ENCODE data around the gene VAV3. TPM values are rescaled to one million over a fixed set of nuclear protein-coding genes. Genes with fewer than 3 reads are reported as not detected.

The VAV3 gene
- total and polyA plus RNA-seq, 2 of the 8 experiments (the other 6 are each of a cell fraction or from before 2014, with no cell fraction given), result 2.9 to 7.9 TPM

- Histone ChIP-seq H2BK15ac (ENCODE audit: low read length) (0 out of 2 replicates have a peak overlapping the region, but pooled peaks have one; percentile 19), H3K79me1 (ENCODE audit: low read depth, low read length) (no peaks in the 10 kb centered on the region), H2BK12ac (ENCODE audit: low read depth, low read length) (no peak overlapping the region), H3K27ac (ENCODE audit: low read depth, low read length) (no peak overlapping the region), H3K23ac (ENCODE audit: insufficient read length) (no peak overlapping the region), H2BK5ac (ENCODE audit: low read depth, low read length) (no peak overlapping the region), H4K5ac (ENCODE audit: insufficient read length, low read depth, low read length) (no peak overlapping the region), H3K36me3 (ENCODE audit: control insufficient read depth in 2 of 4, insufficient read depth in 4 of 4, low read length in 3 of 4) (no peaks in the 10 kb centered on the region), H3K4me3 (ENCODE audit: extremely low read depth in 1 of 4, insufficient read depth in 2 of 4, low read depth in 3 of 4, low read length in 4 of 4) (no peak overlapping the region), H3K79me2 (ENCODE audit: control insufficient read depth in 1 of 2, insufficient read depth in 2 of 2, low read length in 2 of 2) (no peaks in the 10 kb centered on the region), H3K23me2 (ENCODE audit: low read depth, low read length) (no peaks in the 10 kb centered on the region; the same call in 1 of the 2 replicates), H3K9ac (replicated peaks in 1 of 4; ENCODE audit: extremely low read depth in 1 of 4, low read depth in 3 of 4, low read length in 3 of 4) (no peak overlapping the region), H3K4ac (replicated peaks; ENCODE audit: insufficient read length, low read depth, low read length) (no peak overlapping the region), H3K9me3 (ENCODE audit: insufficient read depth in 2 of 2, low read depth in 1 of 2, low read length in 1 of 2) (no peaks in the 10 kb centered on the region; a peak in 1 of 4 replicates), H3K56ac (replicated peaks; ENCODE audit: insufficient read length, low read depth, low read length) (no peak overlapping the region), H2AFZ (ENCODE audit: low read length) (no peak overlapping the region), H2AK5ac (ENCODE audit: low read depth, low read length) (no peak overlapping the region), H3K18ac (ENCODE audit: extremely low read depth, low read length) (no peak overlapping the region), H3K27me3 (replicated peaks in 1 of 4; ENCODE audit: control insufficient read depth in 3 of 4, extremely low read depth in 1 of 4, insufficient read depth in 3 of 4, low read length in 3 of 4) (no peaks in the 10 kb centered on the region), H2BK20ac (ENCODE audit: low read length) (no peak overlapping the region), H2BK120ac (replicated peaks; ENCODE audit: low read depth, low read length) (no peak overlapping the region), H4K91ac (replicated peaks; ENCODE audit: insufficient read length, low read length) (no peak overlapping the region), H3K4me1 (replicated peaks in 1 of 4; ENCODE audit: control insufficient read depth in 3 of 4, insufficient read depth in 4 of 4, low read length in 3 of 4) (no peaks in the 10 kb centered on the region), H4K20me1 (replicated peaks in 1 of 2; ENCODE audit: control insufficient read depth in 1 of 2, insufficient read depth in 2 of 2, low read length in 2 of 2) (no peaks in the 10 kb centered on the region), H3K14ac (ENCODE audit: insufficient read length) (no peak overlapping the region), H3K4me2 (ENCODE audit: insufficient read depth in 1 of 2, low read depth in 2 of 2, low read length in 2 of 2) (no peak overlapping the region), H4K8ac (ENCODE audit: extremely low read depth, insufficient read depth, low read length) (no peak overlapping the region)
- FAIRE-seq, result no peak
- POLR2A ChIA-PET (ENCODE audit: partially characterized antibody), result no interaction called here
- no peak for DNase-seq (ENCODE audit: low read depth in 1 of 2, low spot score in 2 of 2)
- WGBS, 2 experiments (ENCODE audit: extremely low coverage in 1 of 2, insufficient coverage in 1 of 2, insufficient read length in 1 of 2, insufficient replicate concordance in 2 of 2, low coverage in 1 of 2, low lambda C conversion rate in 2 of 2, missing lambda C conversion rate in 1 of 2), result 91% methylated on average over 4 of the region's 4 CpGs; no CpG with 5 or more reads in 1 of the 2 experiments
- CTCF ChIA-PET (ENCODE audit: partially characterized antibody), result interaction anchor here (0.8 to 2.5 kb wide), 5 partner anchors 10 to 202 kb away, joined by 3 to 8 read pairs (median 3); no protein-coding TSS in a partner anchor
- no peak for TF ChIP-seq E2F6 (IDR thresholded peaks at IDR 0.05)
- no peak for TF ChIP-seq TCF12 (IDR thresholded peaks at IDR 0.05; ENCODE audit: low read depth, low read length)
- TF ChIP-seq CHD1 (IDR thresholded peaks at IDR 0.05; ENCODE audit: low read depth, low read length), result no peak
- TF ChIP-seq SP1 (IDR thresholded peaks at IDR 0.05; ENCODE audit: low read depth, low read length), result no peak
- no peak for TF ChIP-seq ATF3 (IDR thresholded peaks at IDR 0.05; ENCODE audit: insufficient read depth, low read depth, low read length)
- no peak for TF ChIP-seq ATF2 (IDR thresholded peaks at IDR 0.05; ENCODE audit: low read length)
- no peak for TF ChIP-seq CBX5 (IDR thresholded peaks at IDR 0.05; ENCODE audit: low read depth, low read length)
- no peak for TF ChIP-seq RNF2 (IDR thresholded peaks at IDR 0.05; ENCODE audit: borderline replicate concordance, low read depth, low read length, missing control alignments, poor library complexity, severe bottlenecking)
- TF ChIP-seq SIRT6 (IDR thresholded peaks at IDR 0.05; ENCODE audit: low read length), result no peak
- no peak for TF ChIP-seq EGR1 (IDR thresholded peaks at IDR 0.05; ENCODE audit: borderline replicate concordance, low read depth, low read length)
- no peak for TF ChIP-seq JUN (IDR thresholded peaks at IDR 0.05; ENCODE audit: low read depth, low read length)
Measured at GRCh38 chr1:107546576-107546975, 418.4 kb downstream of the VAV3 start.
